Smooth muscle cell (in vitro differentiated cells): Measurements from ENCODE around the gene IGLL5. TPM values are rescaled to one million over a fixed set of nuclear protein-coding genes. Genes with fewer than 3 reads are reported as not detected.

ENCODE experiments used
- DNase-seq: peaks from one replicate; lab custom pipeline; 2025; ENCODE audit not compliant: unreplicated experiment; lab: John Stamatoyannopoulos, UW
- H2AFZ ChIP-seq: fragments of 200-600 bp; sonication (generic); 2 replicates; pipeline ENCODE4 v1.6.0; 2016; ENCODE audit warnings: antibody characterized with exemption, low read depth, mild to moderate bottlenecking
- H3F3A ChIP-seq: fragments of 200-600 bp; sonication (generic); 2 replicates; pipeline ENCODE4 v1.6.0; 2017; ENCODE audit warnings: antibody characterized with exemption, low read depth
- H3K27ac ChIP-seq: fragments of 200-600 bp; sonication (generic); 2 replicates; pipeline ENCODE4 v1.5.1; 2016; ENCODE audit warnings: low read depth, mild to moderate bottlenecking
- H3K27me3 ChIP-seq: fragments of 200-600 bp; sonication (generic); 2 replicates; pipeline ENCODE4 v1.6.1; 2016; ENCODE audit warnings: low read depth, mild to moderate bottlenecking
- H3K36me3 ChIP-seq: fragments of 200-600 bp; sonication (generic); 2 replicates; pipeline ENCODE4 v1.5.1; 2016; ENCODE audit warnings: low read depth
- H3K4me1 ChIP-seq: fragments of 200-600 bp; sonication (generic); 2 replicates; pipeline ENCODE4 v1.5.1; 2016; ENCODE audit warnings: low read depth
- H3K4me2 ChIP-seq: fragments of 200-600 bp; sonication (generic); 2 replicates; pipeline ENCODE4 v1.6.0; 2016; ENCODE audit warnings: mild to moderate bottlenecking
- H3K4me3 ChIP-seq: fragments of 200-600 bp; sonication (generic); 2 replicates; pipeline ENCODE4 v1.5.1; 2016; ENCODE audit warnings: mild to moderate bottlenecking
- H3K79me2 ChIP-seq: fragments of 200-600 bp; sonication (generic); 2 replicates; pipeline ENCODE4 v1.6.0; 2016; ENCODE audit warnings: low read depth, mild to moderate bottlenecking
- H3K9ac ChIP-seq: fragments of 200-600 bp; sonication (generic); 2 replicates; pipeline ENCODE4 v1.6.0; 2016; ENCODE audit warnings: low read depth
- H3K9me3 ChIP-seq: fragments of 200-600 bp; sonication (generic); replicated peaks from 2 replicates; pipeline ENCODE4 v1.5.1; 2016; ENCODE audit warnings: low read depth
- H4K20me1 ChIP-seq: fragments of 200-600 bp; sonication (generic); 2 replicates; pipeline ENCODE4 v1.6.0; 2016; ENCODE audit warnings: low read depth
- CTCF ChIP-seq: fragments of 200-600 bp; sonication (generic); IDR thresholded peaks from 2 replicates; pipeline ENCODE4 v1.5.1; 2017; ENCODE audit warnings: borderline replicate concordance, mild to moderate bottlenecking, antibody characterized with exemption; ENCODE audit not compliant: insufficient read depth, poor library complexity, severe bottlenecking
- WGBS: methylation state at CpG from one replicate; pipeline ENCODE4 v1.1.7; 2016; ENCODE audit warnings: low lambda C conversion rate; 5-methylcytosine and 5-hydroxymethylcytosine counted together
- polyA plus RNA-seq: library from polyadenylated mRNA; unstranded; fragments of >200 nt; fragmentation: Nextera tagmentation; extraction: Ambion mirVana; gene quantifications from 2 replicates; pipeline ENCODE4 v1.2.1, GENCODE V29; 2016
- total RNA-seq: library from RNA; depleted of rRNA; stranded (reverse); fragments of >200 nt; gene quantifications from 2 replicates; pipeline ENCODE4 v1.2.3, GENCODE V29; 2014

The IGLL5 gene
- total and polyA plus RNA-seq, 2 experiments from 2014 or later: not detected

- 62% methylated on average over 5 of the region's 5 CpGs for whole genome bisulfite sequencing
- H3K36me3 ChIP-seq: no peaks in the 10 kb centered on the region
- H3K4me2 ChIP-seq: no peak overlapping the region
- H3K4me3 ChIP-seq: no peak overlapping the region
- no peaks in the 10 kb centered on the region for H3K4me1 ChIP-seq
- no peaks in the 10 kb centered on the region for H3K9me3 ChIP-seq
- H3K27ac ChIP-seq: no peak overlapping the region
- no peak overlapping the region for H3K9ac ChIP-seq
- no peaks in the 10 kb centered on the region for H3F3A ChIP-seq
- H2AFZ ChIP-seq: no peak overlapping the region
- peaks cover 82% of the 10 kb centered on the region for H3K27me3 ChIP-seq
- H3K79me2 ChIP-seq: no peaks in the 10 kb centered on the region
- DNase-seq: no peak
- no peaks in the 10 kb centered on the region for H4K20me1 ChIP-seq
- TF ChIP-seq CTCF: no peak
Observed at GRCh38 chr22:22865311-22866072, 22.1 kb upstream of the IGLL5 start.

GRCh38 chr22:22866381-22867111 lies 21.1 kb upstream of the IGLL5 start:
- Histone ChIP-seq H3K9me3 (no peaks in the 10 kb centered on the region), H3K36me3 (no peaks in the 10 kb centered on the region), H2AFZ (no peak overlapping the region), H3K9ac (no peak overlapping the region), H3K4me1 (no peaks in the 10 kb centered on the region), H3K4me3 (no peak overlapping the region), H3F3A (no peaks in the 10 kb centered on the region), H3K79me2 (no peaks in the 10 kb centered on the region), H4K20me1 (no peaks in the 10 kb centered on the region), H3K27me3 (peaks cover 73% of the 10 kb centered on the region), H3K27ac (no peak overlapping the region), H3K4me2 (no peak overlapping the region)
- WGBS: 55% methylated on average over 8 of the region's 8 CpGs
- DNase-seq: no peak
- TF ChIP-seq CTCF: no peak

GRCh38 chr22:22867996-22868715 lies 19.5 kb upstream of the IGLL5 start:
- no peaks in the 10 kb centered on the region for H3K79me2 ChIP-seq
- no peaks in the 10 kb centered on the region for H3K36me3 ChIP-seq
- H3K4me3 ChIP-seq: no peak overlapping the region
- DNase-seq: no peak
- H3K9me3 ChIP-seq: no peaks in the 10 kb centered on the region
- H3F3A ChIP-seq: no peaks in the 10 kb centered on the region
- H3K9ac ChIP-seq: no peak overlapping the region
- no peaks in the 10 kb centered on the region for H3K4me1 ChIP-seq
- H3K27me3 ChIP-seq: peaks cover 66% of the 10 kb centered on the region
- H2AFZ ChIP-seq: no peak overlapping the region
- no peak overlapping the region for H3K27ac ChIP-seq
- H3K4me2 ChIP-seq: no peak overlapping the region
- TF ChIP-seq CTCF: no peak
- WGBS: 75% methylated on average over 6 of the region's 6 CpGs
- H4K20me1 ChIP-seq: no peaks in the 10 kb centered on the region
